Transverse colon (tissue), 4 donors: ENCODE data around the gene SMAD7. TPM values are rescaled to one million over a fixed set of nuclear protein-coding genes. Genes with fewer than 3 reads are reported as not detected.

Experiments used
- DNase-seq: peaks from one replicate; pipeline ENCODE4 v3.0.0-alpha.2; 2019
- H3K27ac ChIP-seq, 4 donors: fragments of 200-600 bp; sonication (generic); 2 replicates each; pipeline ENCODE4 v1.5.1; 2016 to 2018; ENCODE audit warnings: inconsistent platforms in 4 of 4
- H3K27me3 ChIP-seq: fragments of 200-600 bp; sonication (generic); 2 replicates; pipeline ENCODE4 v1.5.1; 2017; ENCODE audit warnings: inconsistent platforms
- H3K36me3 ChIP-seq, 4 donors: fragments of 200-600 bp; sonication (generic); 2 replicates each; pipeline ENCODE4 v1.5.1; 2017 to 2019; ENCODE audit warnings: inconsistent platforms in 4 of 4
- H3K4me1 ChIP-seq, 4 donors: fragments of 200-600 bp; sonication (generic); 2 replicates each; pipeline ENCODE4 v1.5.1; 2017 to 2020; ENCODE audit warnings: inconsistent platforms in 4 of 4
- H3K4me3 ChIP-seq, 4 donors: fragments of 200-600 bp; sonication (generic); 1 replicate in 1 of 4; 2 replicates in 3 of 4; pipeline versions ENCODE4 v1.5.1 to v1.6.1; 2017 to 2019; ENCODE audit warnings: inconsistent platforms in 4 of 4
- H3K9me3 ChIP-seq, 2 donors: fragments of 200-600 bp; sonication (generic); 2 replicates each; pipeline ENCODE4 v1.5.1; 2017 to 2019; ENCODE audit warnings: inconsistent platforms in 2 of 2
- CTCF ChIP-seq, 5 experiments: fragments of 200-600 bp in 3 of 5; fragments of 450-650 bp in 2 of 5; sonication (generic) in 3 of 5; IDR thresholded peaks; 1 replicate in 2 of 5; 2 replicates in 3 of 5; pipeline ENCODE4 v1.5.1; 2016 to 2017; ENCODE audit warnings: antibody characterized with exemption in 5 of 5, inconsistent platforms in 3 of 5, mild to moderate bottlenecking in 2 of 5, moderate library complexity in 1 of 5
- EP300 ChIP-seq: sonication (generic); formaldehyde crosslinking; IDR thresholded peaks from one replicate; pipeline ENCODE4 v1.6.1; 2017; ENCODE audit warnings: antibody characterized with exemption, low read depth
- POLR2A ChIP-seq: fragments of 450-650 bp; IDR thresholded peaks from one replicate; pipeline ENCODE4 v1.6.1; 2016; ENCODE audit warnings: antibody characterized with exemption, mild to moderate bottlenecking, moderate library complexity
- POLR2AphosphoS5 ChIP-seq, 3 donors: sonication (generic); formaldehyde crosslinking; IDR thresholded peaks; one replicate each; pipeline ENCODE4 v1.6.1; 2016; ENCODE audit warnings: antibody characterized with exemption in 3 of 3
- WGBS, 2 donors: methylation state at CpG; one replicate each; pipeline ENCODE4 v1.1.5; 2018; ENCODE audit warnings: low coverage in 1 of 2; 5-methylcytosine and 5-hydroxymethylcytosine counted together
- in situ Hi-C, 4 donors: fragments of 200-750 bp; cut with MboI; loops; one replicate each; pipeline versions ENCODE4 v1.15.0 to v1.15.1; 2017; ENCODE audit warnings: low sequenced_read_pairs in 3 of 4, low pct_ligation_motif_present in 1 of 4, low pct_unique_long_range_greater_than_20kb in 1 of 4
- intact Hi-C: fragments of 100-400 bp; cut with DNase I; formaldehyde crosslinking; loops from one replicate; pipeline ENCODE4 v1.15.1; 2023; ENCODE audit warnings: low total_unique reads
- total RNA-seq, 4 donors: library from RNA; depleted of rRNA; stranded (reverse); fragments of >200 nt; gene quantifications; one replicate each; pipeline ENCODE4 v1.1.0, GENCODE V29; 2016

SMAD7 gene
- total RNA-seq, 4 donors from 2014 or later, result 76.0 to 199 (median 77.1) TPM

DNA sequence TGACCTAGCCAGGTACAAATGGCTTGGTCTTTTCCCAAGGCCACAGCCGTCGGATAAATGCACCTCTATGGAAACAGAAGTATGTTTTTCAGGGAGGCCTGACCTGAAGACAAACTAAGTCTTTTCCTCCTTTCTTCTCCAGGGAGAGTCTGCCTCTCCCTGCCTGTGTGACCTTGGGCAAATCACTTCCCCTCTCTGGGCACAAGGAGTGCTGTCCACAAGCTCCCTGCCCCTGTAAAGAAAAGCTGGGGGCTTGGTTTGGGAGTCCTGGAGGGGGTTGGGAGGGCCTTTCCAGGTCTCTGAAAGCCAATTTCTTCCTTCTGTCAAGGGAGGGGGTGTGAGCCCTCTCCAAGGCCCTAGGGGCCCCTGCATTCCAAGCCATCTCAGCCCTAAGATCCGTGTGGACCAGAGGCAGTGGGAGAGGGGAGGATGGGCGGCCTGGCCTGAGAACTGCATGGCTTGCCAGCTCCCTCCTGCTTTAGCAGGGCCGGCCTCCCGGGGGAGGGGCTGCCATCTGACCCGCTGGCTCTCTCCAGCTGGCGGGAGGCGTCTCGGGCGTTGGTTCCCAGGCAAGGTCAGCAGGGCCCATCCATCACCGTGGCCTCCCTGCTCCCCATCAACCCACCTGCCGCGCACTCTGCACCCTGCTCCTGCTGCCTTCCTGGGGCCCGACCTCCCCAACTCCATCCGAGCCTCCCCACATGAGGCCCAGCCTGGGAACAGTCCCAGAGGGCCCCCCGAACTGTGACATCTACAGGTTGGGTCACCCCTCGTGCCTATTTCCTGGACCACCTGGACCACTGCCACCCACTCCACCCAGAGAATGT, 61.4 kb downstream of the SMAD7 start:
- Histone ChIP-seq H3K27me3 (no peaks in the 10 kb centered on the region), H3K27ac (no peak overlapping the region), H3K4me1 (peaks cover 2 to 16% (median 7%) of the 10 kb centered on the region in 4 donors), H3K36me3 (no peaks in the 10 kb centered on the region), H3K4me3 (no peak overlapping the region), H3K9me3 (no peaks in the 10 kb centered on the region)
- TF ChIP-seq CTCF (IDR thresholded peaks at IDR 0.05) (no peak), EP300 (no peak), POLR2A (no peak), POLR2AphosphoS5 (IDR thresholded peaks at IDR 0.05) (no peak)
- no peak for DNase-seq
- 69% methylated on average over 18 of the region's 18 CpGs; no CpG with 5 or more reads in 1 of the 2 donors for WGBS, 2 donors
- intact Hi-C loops, result no loop called here
- in situ Hi-C loops, result no loop called here

DNA sequence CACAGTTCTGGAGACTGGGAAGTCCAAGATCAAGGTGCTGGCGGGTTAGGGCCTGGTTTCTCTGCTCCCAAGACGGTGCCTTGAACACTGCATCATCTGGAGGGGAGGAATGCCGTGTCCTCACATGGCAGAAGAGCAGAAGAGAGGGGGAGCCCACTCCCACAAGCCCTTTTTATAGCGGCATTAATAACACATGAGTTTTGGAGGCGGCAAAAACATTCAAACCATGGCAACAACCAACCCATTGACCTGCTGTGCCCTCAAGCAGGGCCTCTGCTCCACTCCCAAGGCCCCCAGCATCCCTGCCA, 62.0 kb downstream of the SMAD7 start:
- intact Hi-C loops, result no loop called here
- Histone ChIP-seq H3K4me1 (peaks cover 2 to 13% (median 7%) of the 10 kb centered on the region in 4 donors), H3K4me3 (no peak overlapping the region), H3K27me3 (no peaks in the 10 kb centered on the region), H3K27ac (no peak overlapping the region), H3K9me3 (no peaks in the 10 kb centered on the region), H3K36me3 (no peaks in the 10 kb centered on the region)
- WGBS, 2 donors, result 88% methylated on average over 5 of the region's 5 CpGs; no CpG with 5 or more reads in 1 of the 2 donors
- DNase-seq, result no peak
- TF ChIP-seq POLR2AphosphoS5 (IDR thresholded peaks at IDR 0.05), result no peak
- no peak for TF ChIP-seq CTCF (IDR thresholded peaks at IDR 0.05)
- no peak for TF ChIP-seq EP300
- TF ChIP-seq POLR2A, result no peak
- in situ Hi-C loops, result no loop called here

DNA sequence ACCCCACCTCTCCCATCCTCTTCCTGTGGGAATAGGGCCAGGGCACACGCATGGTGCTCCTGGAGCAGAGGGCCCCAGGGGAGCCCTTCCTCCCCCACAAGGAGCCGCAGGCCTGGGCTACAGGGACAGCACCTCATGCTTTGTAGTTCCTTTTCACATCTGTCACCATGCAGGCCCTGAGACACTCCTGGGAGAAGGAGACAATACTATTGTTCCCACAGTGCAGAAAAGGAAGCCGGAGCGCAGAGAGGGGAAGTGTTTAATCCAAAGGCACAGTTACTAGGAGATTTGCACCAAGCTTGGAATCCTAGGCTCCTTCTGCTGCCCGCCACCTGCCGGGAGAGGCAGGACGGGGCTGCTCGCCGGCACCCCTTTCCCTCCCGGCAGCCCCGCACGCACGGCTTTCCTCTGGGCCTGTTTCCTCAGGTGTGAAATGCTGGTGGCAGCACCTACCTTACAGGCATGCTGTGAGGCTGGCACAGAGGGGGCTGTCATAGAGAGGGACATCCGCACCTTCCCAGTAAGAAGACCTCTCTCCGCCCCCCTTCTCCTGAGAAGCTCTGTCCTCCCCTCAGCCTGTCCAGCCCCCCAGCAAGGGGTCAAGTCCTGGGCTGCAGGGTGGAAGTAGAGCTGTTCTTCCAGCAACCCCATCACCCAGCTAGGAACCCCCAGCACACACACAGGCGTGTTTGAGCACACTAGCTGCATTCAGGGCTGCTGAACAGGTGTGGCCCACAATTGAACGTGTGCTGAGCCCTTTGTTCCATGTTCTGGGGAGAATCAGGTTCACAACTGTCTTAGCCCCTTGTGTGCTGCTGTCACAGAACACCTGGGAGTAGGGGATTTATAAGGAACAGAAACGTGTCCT, 62.6 kb downstream of the SMAD7 start:
- DNase-seq, result no peak
- in situ Hi-C loops (no loop called here), intact Hi-C loops (no loop called here)
- H3K9me3 ChIP-seq, result no peaks in the 10 kb centered on the region
- H3K36me3 ChIP-seq, result no peaks in the 10 kb centered on the region
- H3K4me3 ChIP-seq, result no peak overlapping the region
- no peaks in the 10 kb centered on the region for H3K27me3 ChIP-seq
- no peak overlapping the region for H3K27ac ChIP-seq
- peaks cover 0 to 7% (median 4%) of the 10 kb centered on the region in 4 donors for H3K4me1 ChIP-seq
- TF ChIP-seq EP300 (no peak), POLR2AphosphoS5 (IDR thresholded peaks at IDR 0.05) (no peak), POLR2A (no peak), CTCF (IDR thresholded peaks at IDR 0.05) (no peak)
- 94% methylated on average over 18 of the region's 18 CpGs; no CpG with 5 or more reads in 1 of the 2 donors for WGBS, 2 donors

DNA sequence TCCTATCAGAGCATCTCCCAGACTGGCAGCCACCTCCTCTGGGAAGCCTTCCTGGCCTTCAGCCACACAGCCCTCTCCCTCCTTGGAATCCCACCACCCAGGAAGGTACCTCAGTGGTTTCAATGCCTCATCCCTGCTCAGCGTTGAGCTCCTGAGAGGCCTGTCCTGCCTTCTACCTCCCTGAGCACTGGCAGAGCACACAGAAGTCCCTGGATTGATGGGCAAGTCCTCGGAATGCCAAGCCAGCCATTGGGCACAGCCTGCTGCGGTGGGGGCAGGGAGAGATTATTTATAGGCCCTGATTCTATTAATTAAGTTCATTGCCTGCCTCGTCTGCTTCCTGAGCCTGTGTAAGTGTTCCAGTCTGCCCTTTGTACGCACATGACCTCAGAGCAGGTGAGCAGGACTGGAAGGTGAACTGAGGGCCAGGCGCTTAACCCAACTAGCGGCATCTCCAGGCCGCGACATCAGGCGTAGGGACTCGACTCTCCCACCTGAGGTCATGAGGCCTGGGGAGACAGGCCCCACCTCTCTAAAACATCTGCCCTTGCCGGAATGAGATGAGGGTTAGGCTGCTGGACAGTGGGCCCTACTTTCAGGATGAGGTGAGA, 63.4 kb downstream of the SMAD7 start:
- no peak overlapping the region for H3K4me3 ChIP-seq
- intact Hi-C loops (no loop called here), in situ Hi-C loops (no loop called here)
- no peak for DNase-seq
- no peaks in the 10 kb centered on the region for H3K27me3 ChIP-seq
- no peaks in the 10 kb centered on the region for H3K9me3 ChIP-seq
- H3K4me1 ChIP-seq, result peaks cover 0 to 7% (median 4%) of the 10 kb centered on the region in 4 donors
- TF ChIP-seq POLR2AphosphoS5 (IDR thresholded peaks at IDR 0.05) (no peak), EP300 (no peak), CTCF (IDR thresholded peaks at IDR 0.05) (no peak), POLR2A (no peak)
- H3K27ac ChIP-seq, result no peak overlapping the region
- 92% methylated on average over 12 of the region's 12 CpGs; no CpG with 5 or more reads in 1 of the 2 donors for WGBS, 2 donors
- no peaks in the 10 kb centered on the region for H3K36me3 ChIP-seq
